ENCODE measurements around the gene ACTL10.
A peak's percentile ranks its signal among the peaks of the same experiment; 100 is the strongest.

The ACTL10 gene

GRCh38 chr20:33664085-33664761, 2.5 kb upstream of the ACTL10 start:
- DNase-seq, result no peak

DNA sequence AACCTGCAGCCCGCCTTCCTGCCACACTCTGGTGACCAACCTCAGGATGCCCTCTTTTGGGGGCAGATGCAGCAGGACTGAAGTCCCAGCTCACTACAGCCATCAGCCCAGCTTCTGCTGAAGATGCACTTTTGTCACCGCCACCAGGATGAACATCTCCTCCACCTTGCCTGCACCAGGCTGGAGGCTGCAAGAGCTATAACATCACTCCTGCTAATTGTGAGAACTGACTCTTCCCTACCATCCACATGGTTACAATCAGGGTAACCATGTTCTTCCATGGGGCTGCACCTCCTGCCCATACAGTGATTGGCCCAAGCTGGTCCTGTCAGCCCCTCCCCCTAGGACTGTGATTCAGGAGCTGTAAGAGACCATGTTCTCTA, 2.0 kb upstream of the ACTL10 start:
- DNase-seq, result peak; percentile 36

GRCh38 chr20:33667245-33667675, 517 bp downstream of the ACTL10 start:
- DNase-seq, result peak; percentile 48

DNA sequence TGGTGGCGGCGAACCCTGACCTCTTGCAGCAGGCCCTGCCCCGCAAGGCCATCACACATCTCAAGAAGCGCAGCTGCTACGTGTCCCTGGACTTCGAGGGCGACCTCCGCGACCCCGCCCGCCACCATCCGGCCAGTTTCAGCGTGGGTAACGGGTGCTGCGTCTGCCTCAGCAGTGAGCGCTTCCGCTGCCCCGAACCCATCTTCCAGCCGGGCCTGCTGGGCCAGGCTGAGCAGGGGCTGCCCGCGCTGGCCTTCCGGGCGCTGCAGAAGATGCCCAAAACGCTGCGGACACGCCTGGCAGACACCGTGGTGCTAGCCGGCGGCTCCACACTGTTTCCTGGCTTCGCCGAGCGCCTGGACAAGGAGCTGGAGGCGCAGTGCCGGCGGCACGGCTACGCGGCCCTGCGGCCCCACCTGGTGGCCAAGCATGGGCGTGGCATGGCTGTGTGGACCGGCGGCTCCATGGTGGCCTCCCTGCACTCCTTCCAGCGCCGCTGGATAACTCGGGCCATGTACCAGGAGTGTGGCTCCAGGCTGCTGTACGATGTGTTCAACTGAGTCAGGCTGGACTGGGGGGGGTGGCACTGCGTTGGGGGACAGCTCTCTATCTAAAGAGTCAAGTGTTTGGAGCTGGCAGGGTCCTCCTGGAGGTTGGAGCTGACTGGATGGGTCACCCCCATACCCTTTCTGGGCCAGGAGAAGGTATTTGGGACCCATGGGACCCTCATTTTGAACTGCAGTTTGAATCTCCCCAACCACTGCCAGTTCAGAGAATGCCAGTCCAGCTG, 1.1 kb downstream of the ACTL10 start:
- peak; percentile 83 for DNase-seq

DNA sequence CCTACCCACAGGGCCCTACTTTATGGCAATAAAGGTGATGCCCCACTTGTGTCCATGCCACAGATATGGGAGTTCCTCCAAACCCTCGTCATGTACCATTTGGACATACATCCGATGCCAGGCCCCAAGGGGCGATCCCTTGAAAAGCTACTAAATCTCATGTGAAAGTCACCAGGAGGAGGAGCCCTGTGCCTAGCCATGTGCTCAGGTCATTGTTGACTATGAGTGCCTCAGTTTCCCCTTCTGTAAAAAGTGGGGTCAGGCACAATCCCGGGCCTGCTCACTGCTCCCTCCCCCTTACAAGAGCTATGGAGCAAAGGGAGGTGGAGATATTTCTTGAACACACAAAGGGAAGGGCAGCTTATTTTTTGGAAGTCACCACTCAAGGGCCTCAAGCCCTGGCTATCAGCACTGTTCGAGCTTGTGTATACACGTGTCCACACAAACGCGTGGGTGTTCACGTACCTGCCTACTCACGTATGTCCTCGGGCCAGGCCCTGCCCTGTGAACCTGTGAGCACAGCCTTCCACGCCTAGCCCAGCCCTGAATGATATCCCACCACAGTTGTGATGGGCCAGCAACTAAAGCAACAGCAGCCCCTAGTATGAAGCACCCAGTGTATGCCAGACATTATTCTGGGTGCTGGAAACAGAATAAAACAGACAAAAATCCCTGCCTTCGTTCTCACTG, 1.9 kb downstream of the ACTL10 start:
- DNase-seq, result no peak

DNA sequence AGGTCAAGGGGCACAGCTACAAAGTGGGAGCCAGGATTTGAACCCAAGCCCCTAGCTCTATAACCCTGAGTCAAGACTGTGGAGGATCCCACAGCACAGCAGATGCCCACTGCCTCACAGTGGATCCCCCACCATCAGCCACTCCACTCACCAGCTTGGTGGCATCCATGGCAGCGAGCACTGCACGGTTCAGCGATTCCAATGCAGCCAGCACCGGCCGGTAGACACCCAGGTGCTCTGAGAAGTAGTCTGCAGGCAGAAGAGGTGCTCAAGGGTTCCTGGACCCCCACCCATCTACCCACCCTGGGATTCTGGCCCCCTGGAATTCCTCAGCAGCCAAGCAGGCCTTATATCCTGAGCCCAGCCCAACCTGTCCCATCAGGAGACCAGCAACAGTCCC, 2.5 kb downstream of the ACTL10 start:
- DNase-seq, result no peak

DNA sequence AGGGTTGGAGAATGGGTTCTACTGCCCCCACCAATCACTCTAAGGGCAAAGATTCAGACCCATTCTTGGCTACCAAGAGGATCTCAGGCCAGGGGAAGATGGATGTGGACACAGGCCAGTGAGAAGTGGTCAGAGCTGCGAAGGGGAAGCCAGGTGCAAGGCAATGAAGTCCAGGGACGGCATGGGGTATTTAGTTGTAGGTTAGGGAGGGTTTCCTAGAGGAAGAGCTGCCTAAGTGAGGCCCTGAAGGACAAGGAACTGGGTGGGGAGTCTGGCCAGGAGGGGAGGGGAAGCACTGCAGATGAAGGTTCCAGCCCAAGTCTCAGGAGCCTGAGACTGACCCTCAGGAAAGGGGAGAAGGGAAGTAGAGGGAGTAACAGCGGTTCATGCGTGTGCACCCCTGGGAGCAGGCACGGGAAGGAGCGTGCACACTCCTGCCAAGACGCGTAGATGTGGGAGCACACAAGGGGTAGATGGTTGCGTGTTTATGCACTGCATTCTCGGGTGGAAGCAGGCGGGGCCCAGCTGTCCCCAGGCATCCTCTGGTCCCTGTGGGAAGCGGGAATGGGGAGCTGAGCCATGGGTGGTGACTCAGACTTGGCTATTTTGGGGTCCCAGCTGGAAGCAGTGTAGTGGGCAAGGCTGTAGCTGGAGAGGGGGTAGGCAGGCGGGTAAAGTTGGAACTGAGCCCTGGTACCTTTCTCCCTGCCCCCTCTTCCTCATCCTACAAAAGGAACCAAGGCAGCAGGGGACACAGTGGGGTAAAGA, 3.3 kb downstream of the ACTL10 start:
- DNase-seq, result no peak

DNA sequence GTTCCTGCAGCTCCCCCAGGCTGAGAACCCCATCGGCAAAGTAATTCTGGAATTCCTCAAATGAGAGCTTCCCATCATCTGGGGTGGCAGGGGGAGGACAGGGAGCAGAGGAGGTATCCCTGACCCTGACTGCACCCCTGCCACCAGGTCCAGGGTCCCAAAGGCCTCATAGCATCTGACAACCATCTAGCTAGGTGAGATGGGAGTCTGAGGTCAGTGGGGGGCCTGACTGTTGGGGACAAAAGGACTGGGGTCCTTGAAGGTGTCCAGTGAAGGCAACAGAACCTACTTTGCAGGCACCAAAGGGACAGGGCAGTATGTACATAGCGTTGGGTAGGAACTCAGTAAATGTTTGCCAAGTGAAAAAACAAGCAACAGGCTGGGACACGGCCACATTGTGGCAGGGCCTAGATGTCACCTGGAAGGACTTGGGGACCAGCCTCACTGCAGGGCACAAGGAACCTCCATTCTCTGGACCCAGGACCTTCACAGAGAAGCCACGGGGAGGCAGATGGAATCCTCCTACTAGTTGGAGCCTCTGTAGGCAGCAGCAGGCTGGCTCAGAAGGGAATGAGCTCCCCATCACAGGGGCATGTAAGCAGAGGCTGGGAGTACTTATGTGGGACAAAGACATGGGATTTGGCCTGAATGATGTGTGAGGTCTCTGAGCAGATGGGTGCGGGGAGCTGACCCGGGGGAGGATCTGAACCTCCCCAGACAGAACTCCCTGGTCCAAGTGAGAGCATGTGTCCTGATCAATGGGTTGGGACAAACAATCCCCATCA, 4.2 kb downstream of the ACTL10 start:
- DNase-seq, result no peak

- DNase-seq, result no peak
Observed at GRCh38 chr20:33671573-33672288, 5.0 kb downstream of the ACTL10 start.

GRCh38 chr20:33672426-33673113, 5.8 kb downstream of the ACTL10 start:
- DNase-seq, result no peak

DNA sequence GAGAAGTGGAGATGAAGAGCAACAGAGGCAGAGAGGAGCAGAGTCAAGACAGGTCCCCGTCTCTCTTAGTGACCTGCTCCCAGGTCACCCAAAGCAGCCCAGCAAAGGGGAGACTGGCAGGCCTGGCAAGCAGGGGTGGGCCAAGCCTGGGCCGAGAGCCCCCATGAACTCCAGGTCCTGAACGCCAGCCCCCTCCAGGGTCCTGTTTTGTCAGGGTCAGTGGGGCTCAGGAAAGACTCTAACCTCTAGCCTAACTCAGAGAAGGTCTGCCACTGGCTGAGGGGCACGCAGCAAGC, 6.3 kb downstream of the ACTL10 start:
- DNase-seq, result no peak

GRCh38 chr20:33673410-33674293, 6.9 kb downstream of the ACTL10 start:
- DNase-seq, result no peak

DNA sequence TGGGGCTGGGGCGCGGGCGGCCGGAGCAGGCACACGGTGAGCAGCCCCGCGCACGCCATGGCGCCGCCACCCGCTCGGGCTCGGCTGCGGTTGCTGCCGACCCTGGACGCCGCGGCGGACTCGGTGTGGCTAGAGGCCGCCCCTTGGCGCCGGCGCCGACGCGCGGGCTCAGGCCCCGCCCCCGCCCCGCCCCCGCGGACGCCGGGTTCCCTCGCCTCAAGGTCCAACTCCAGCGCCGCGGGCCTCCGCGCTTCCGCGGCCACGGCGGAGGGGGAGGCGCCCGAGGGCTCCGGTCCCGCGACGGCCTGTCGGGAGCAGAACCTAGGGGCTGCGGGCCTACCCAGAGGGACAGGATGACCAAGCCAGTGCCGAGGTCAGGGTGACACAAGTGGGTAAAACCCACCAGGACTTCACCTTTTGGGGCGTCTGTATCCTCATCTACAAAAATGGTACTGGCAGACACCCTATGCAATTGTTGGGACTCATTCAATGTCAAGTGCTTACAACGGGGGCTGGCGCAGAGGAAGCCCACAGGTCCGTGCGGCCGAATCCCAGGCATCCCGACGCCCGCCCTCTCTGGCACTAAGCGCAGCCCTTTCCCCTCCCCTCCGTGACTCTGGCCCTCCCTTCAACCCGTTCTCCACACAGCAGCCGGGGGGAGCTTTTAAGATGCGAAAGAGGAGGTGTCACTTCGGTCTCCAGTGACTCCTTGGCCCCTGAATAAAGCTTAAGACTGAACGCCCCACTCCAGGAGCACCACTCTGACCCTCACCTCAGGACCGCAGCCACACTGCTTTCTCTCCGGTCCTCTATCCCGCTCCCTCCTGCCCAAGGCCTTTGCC, 7.8 kb downstream of the ACTL10 start, which contains the start of gene NECAB3:
Gene NECAB3, minus strand, starts transcription at position 135 of the 842 bp plus-strand sequence. Its CDS starts 76 bp downstream, at position 59.
- peak; percentile 45 for DNase-seq

DNA sequence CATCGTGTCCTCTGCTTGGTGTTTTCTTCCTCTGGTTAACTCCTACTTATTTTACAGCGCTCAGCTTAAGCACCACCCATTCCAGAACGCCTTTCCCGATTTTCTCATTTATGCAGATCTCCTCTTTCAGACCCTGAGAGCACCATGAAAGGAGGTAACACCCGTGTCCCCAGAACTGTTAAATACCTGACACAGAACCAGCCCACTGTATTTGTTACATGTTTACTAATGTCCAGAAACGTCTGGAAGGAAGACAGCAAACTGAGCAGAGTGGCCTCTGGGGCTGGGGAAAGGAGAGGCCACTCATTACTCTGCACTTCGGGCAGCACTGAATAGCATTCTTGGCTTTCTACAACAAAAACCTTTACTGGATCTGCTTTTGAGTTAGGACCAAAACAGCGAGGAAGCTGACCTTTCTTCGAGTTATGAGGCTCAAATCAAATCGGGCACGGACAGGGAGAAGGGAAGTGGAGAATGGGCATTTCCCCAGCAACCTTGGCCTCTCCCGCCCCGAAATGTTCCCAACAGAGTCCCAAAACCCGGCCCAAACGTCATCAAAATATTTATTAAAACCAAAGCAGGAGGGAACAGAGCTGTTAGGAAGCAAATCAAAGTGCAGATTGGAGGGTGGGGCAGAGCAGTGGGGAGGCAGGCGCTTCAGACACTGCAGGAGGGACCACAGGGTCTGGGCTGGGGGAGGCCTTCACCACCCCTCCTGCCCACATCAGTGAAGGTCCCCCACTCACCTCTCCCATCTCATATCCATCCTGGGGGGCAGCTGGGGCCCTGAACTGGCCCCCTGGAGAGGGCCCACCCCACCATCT, 8.6 kb downstream of the ACTL10 start:
- no peak for DNase-seq

- no peak for DNase-seq
Observed at GRCh38 chr20:33676121-33676520, 9.4 kb downstream of the ACTL10 start.

DNA sequence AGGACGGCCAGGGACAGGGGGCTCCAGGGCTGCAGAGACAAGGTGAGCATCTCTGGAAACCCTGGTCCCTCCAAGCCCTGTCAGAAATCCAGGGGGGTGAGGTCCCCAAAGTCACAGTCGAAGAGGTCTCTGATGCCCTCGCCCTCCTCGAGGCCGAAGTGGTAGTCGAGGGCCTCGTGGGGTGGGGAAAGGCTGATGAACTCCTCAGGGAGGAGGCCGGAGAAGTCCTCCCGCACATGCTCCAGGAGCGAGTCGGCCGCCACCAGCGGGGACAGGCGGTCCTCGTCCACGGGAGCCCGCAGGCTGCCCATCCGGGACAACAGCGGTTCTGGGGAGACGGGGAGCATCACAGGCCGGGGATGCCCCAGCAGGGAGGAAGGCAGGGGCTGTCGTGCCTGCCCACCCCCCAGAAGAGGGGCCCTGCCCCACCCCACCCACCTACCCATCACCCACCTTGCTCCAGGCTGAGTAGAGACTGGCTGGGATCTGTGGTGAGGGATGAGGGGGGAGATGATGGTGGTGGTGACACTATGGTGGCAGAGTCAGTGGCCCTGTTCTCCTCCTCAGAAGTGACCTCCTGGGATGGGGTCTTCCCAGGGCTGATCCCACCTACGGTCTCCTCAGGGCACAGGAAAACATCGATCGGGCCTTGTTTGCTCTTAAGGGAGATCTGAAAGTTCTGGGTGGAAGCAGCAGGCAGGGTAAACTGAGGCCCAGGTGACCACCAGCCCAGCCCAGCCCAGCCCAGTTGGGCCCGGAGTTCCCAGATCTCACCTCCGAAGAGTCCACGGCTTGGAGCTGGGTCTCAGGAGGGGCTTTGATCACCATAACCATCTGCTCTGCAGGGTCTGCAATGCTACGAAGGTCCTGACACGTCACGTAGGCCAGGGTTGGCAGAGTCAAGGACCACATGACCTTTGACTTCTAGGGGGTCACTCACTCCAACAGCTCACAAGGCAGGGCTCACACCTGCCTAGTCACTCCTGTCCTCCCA, 10.2 kb downstream of the ACTL10 start:
- DNase-seq, result no peak
